DOHH2 (cell line): ENCODE data around the gene USP46.

Experiments used
- CTCF ChIP-seq: fragments of 200-600 bp; sonication (generic); IDR thresholded peaks from one replicate; pipeline ENCODE4 v1.5.1; 2014; ENCODE audit warnings: antibody characterized with exemption, mild to moderate bottlenecking, low read depth, low read length; ENCODE audit not compliant: poor library complexity, severe bottlenecking
- EZH2phosphoT487 ChIP-seq: fragments of 200-600 bp; sonication (generic); IDR thresholded peaks from 2 replicates; pipeline ENCODE4 v1.6.1; 2017; ENCODE audit warnings: borderline replicate concordance, mild to moderate bottlenecking, antibody characterized with exemption, low read length, moderate library complexity, mixed read lengths

DNA sequence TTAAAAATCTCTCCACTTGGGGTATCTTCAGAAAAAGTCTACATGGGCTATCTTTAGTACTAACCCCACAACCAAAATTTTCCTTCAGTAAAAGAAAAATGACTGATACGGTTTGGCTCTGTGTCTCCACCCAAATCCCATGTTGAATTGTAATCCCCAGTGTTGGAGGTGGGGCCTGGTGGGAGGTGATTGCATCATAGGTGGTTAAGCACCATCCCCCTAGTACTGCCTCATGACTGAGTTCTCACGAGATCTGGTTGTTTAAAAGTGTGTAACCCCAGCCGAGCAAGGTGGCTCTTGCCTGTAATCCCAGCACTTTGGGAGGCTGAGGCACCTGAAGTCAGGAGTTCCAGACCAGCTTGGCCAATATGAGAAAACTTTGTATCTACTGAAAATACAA lies 66.8 kb downstream of the USP46 start:
- no peak for TF ChIP-seq CTCF
- TF ChIP-seq EZH2phosphoT487 = no peak
